ENCODE measurements around the gene TMEM19. TPM values are rescaled to one million over a fixed set of nuclear protein-coding genes. Genes with fewer than 3 reads are reported as not detected.
A peak's percentile ranks its signal among the peaks of the same experiment; 100 is the strongest.

TMEM19 gene
- total RNA-seq, 1 donor, result 31.1 TPM

- Histone ChIP-seq H3K4me1 (ENCODE audit: insufficient read depth, low read length) (peaks cover 6% of the 10 kb centered on the region), H4K20me1 (ENCODE audit: insufficient read depth, low read length) (no peaks in the 10 kb centered on the region), H3K36me3 (ENCODE audit: insufficient read depth, low read length) (no peaks in the 10 kb centered on the region), H3K27ac (ENCODE audit: low read depth, low read length) (no peak overlapping the region), H3K27me3 (ENCODE audit: insufficient read depth, low read length) (no peaks in the 10 kb centered on the region), H3K9me3 (ENCODE audit: low read depth, low read length) (no peaks in the 10 kb centered on the region), H3K4me3 (ENCODE audit: insufficient read depth, low read length) (no peak overlapping the region), H3K79me2 (ENCODE audit: insufficient read depth, low read length) (no peaks in the 10 kb centered on the region), H3K4me2 (ENCODE audit: insufficient read depth, low read length) (no peak overlapping the region), H2AFZ (ENCODE audit: low read length) (peak overlapping the region; percentile 69)
- TF ChIP-seq CTCF (IDR thresholded peaks at IDR 0.05; ENCODE audit: extremely low read depth, low read depth, low read length), result no peak
- DNase-seq (ENCODE audit: insufficient read length, low spot score, missing footprints), result no peak
Measured at GRCh38 chr12:71732357-71732712, 46.5 kb downstream of the TMEM19 start.

- Histone ChIP-seq H3K27me3 (ENCODE audit: insufficient read depth, low read length) (no peaks in the 10 kb centered on the region), H3K79me2 (ENCODE audit: insufficient read depth, low read length) (no peaks in the 10 kb centered on the region), H3K9me3 (ENCODE audit: low read depth, low read length) (no peaks in the 10 kb centered on the region), H2AFZ (ENCODE audit: low read length) (peak overlapping the region; percentile 56), H4K20me1 (ENCODE audit: insufficient read depth, low read length) (no peaks in the 10 kb centered on the region), H3K4me3 (ENCODE audit: insufficient read depth, low read length) (no peak overlapping the region), H3K27ac (ENCODE audit: low read depth, low read length) (no peak overlapping the region), H3K4me2 (ENCODE audit: insufficient read depth, low read length) (no peak overlapping the region), H3K36me3 (ENCODE audit: insufficient read depth, low read length) (no peaks in the 10 kb centered on the region), H3K4me1 (ENCODE audit: insufficient read depth, low read length) (no peaks in the 10 kb centered on the region)
- no peak for TF ChIP-seq CTCF (IDR thresholded peaks at IDR 0.05; ENCODE audit: extremely low read depth, low read depth, low read length)
- no peak for DNase-seq (ENCODE audit: insufficient read length, low spot score, missing footprints)
Measured at GRCh38 chr12:71737197-71737596, 51.3 kb downstream of the TMEM19 start.

- Histone ChIP-seq H3K27ac (ENCODE audit: low read depth, low read length) (no peak overlapping the region), H2AFZ (ENCODE audit: low read length) (no peak overlapping the region), H3K36me3 (ENCODE audit: insufficient read depth, low read length) (no peaks in the 10 kb centered on the region), H4K20me1 (ENCODE audit: insufficient read depth, low read length) (no peaks in the 10 kb centered on the region), H3K4me3 (ENCODE audit: insufficient read depth, low read length) (no peak overlapping the region), H3K27me3 (ENCODE audit: insufficient read depth, low read length) (peaks cover 2% of the 10 kb centered on the region), H3K79me2 (ENCODE audit: insufficient read depth, low read length) (no peaks in the 10 kb centered on the region), H3K4me1 (ENCODE audit: insufficient read depth, low read length) (no peaks in the 10 kb centered on the region), H3K9me3 (ENCODE audit: low read depth, low read length) (no peaks in the 10 kb centered on the region), H3K4me2 (ENCODE audit: insufficient read depth, low read length) (no peak overlapping the region)
- TF ChIP-seq CTCF (IDR thresholded peaks at IDR 0.05; ENCODE audit: extremely low read depth, low read depth, low read length), result no peak
- DNase-seq (ENCODE audit: insufficient read length, low spot score, missing footprints), result no peak
Measured at GRCh38 chr12:71742998-71743397, 57.1 kb downstream of the TMEM19 start.

GRCh38 chr12:71744522-71745300, 58.8 kb downstream of the TMEM19 start:
- H3K9me3 ChIP-seq (ENCODE audit: low read depth, low read length), result no peaks in the 10 kb centered on the region

More at GRCh38 chr12:71744522-71745300, 58.8 kb downstream of the TMEM19 start:
- Histone ChIP-seq H2AFZ (ENCODE audit: low read length) (no peak overlapping the region), H3K79me2 (ENCODE audit: insufficient read depth, low read length) (no peaks in the 10 kb centered on the region), H3K27ac (ENCODE audit: low read depth, low read length) (no peak overlapping the region), H4K20me1 (ENCODE audit: insufficient read depth, low read length) (no peaks in the 10 kb centered on the region), H3K4me2 (ENCODE audit: insufficient read depth, low read length) (no peak overlapping the region), H3K27me3 (ENCODE audit: insufficient read depth, low read length) (peaks cover 18% of the 10 kb centered on the region), H3K36me3 (ENCODE audit: insufficient read depth, low read length) (no peaks in the 10 kb centered on the region), H3K4me3 (ENCODE audit: insufficient read depth, low read length) (no peak overlapping the region), H3K4me1 (ENCODE audit: insufficient read depth, low read length) (no peaks in the 10 kb centered on the region)
- no peak for DNase-seq (ENCODE audit: insufficient read length, low spot score, missing footprints)
- no peak for TF ChIP-seq CTCF (IDR thresholded peaks at IDR 0.05; ENCODE audit: extremely low read depth, low read depth, low read length)

All from osteoblast (primary cell).